ENCODE measurements around the gene TBL1X. TPM values are rescaled to one million over a fixed set of nuclear protein-coding genes. Genes with fewer than 3 reads are reported as not detected.

The TBL1X gene
- total and polyA plus RNA-seq, 10 of the 15 experiments (the other 5 are each of a cell fraction or from before 2014, with no cell fraction given): 4.4 to 26.3 (median 10.6) TPM

- 12% methylated on average over 10 of the region's 11 CpGs for WGBS (ENCODE audit: insufficient coverage, insufficient replicate concordance, low lambda C conversion rate, missing lambda C conversion rate)
- CTCF ChIA-PET: interaction anchor here (1.1 kb wide), 1 partner anchor 371 kb away, joined by 3 read pairs; no protein-coding TSS in a partner anchor
Measured at GRCh38 chrX:9749146-9749692, 284.4 kb downstream of the TBL1X start.

More at GRCh38 chrX:9749146-9749692, 284.4 kb downstream of the TBL1X start:
- H2AFZ ChIP-seq (ENCODE audit: control insufficient read depth, low read depth, low read length): no peak overlapping the region
- in situ Hi-C loops (cut with MboI): no loop called here
- H3K79me2 ChIP-seq (ENCODE audit: control insufficient read depth, insufficient read depth, low read length): no peaks in the 10 kb centered on the region
- intact Hi-C loops (cut with micrococcal nuclease; ENCODE audit: unreplicated experiment): loop anchor here (10.0 kb wide), 1 partner anchor 196 kb away; no protein-coding TSS in a partner anchor
- H3K27me3 ChIP-seq (replicated peaks in 1 of 2; ENCODE audit: control insufficient read depth in 2 of 2, insufficient read depth in 2 of 2, low read length in 1 of 2): no peaks in the 10 kb centered on the region
- TF ChIP-seq SIN3A (IDR thresholded peaks at IDR 0.05; ENCODE audit: low read depth, low read length) (no peak), GABPA (IDR thresholded peaks at IDR 0.05; ENCODE audit: low read depth) (no peak), ZNF384 (IDR thresholded peaks at IDR 0.05; ENCODE audit: borderline replicate concordance, low read depth, low read length) (no peak), RB1 (IDR thresholded peaks at IDR 0.05; ENCODE audit: borderline replicate concordance) (no peak), NFYA (IDR thresholded peaks at IDR 0.05; ENCODE audit: borderline replicate concordance, low read depth, low read length) (no peak), REST (IDR thresholded peaks at IDR 0.05; ENCODE audit: low read depth, low read length) (no peak), RELA (IDR thresholded peaks at IDR 0.05; ENCODE audit: borderline replicate concordance, partially characterized antibody) (no peak), FOXK2 (IDR thresholded peaks at IDR 0.05) (no peak), HDGF (IDR thresholded peaks at IDR 0.05) (no peak), HSF1 (IDR thresholded peaks at IDR 0.05; ENCODE audit: low read depth, low read length) (no peak), ATF3 (IDR thresholded peaks at IDR 0.05; ENCODE audit: borderline replicate concordance, extremely low read depth, low read depth, low read length) (no peak), TBL1XR1 (IDR thresholded peaks at IDR 0.05; ENCODE audit: low read depth, low read length) (no peak)
- H3K4me3 ChIP-seq: no peak overlapping the region
- H3K4me2 ChIP-seq (ENCODE audit: control insufficient read depth, insufficient read depth): no peak overlapping the region
- H3K9ac ChIP-seq (ENCODE audit: control insufficient read depth, insufficient read depth, low read length): no peak overlapping the region
- DNase-seq (ENCODE audit: low read depth, low spot score) (no peak), FAIRE-seq (no peak), ATAC-seq (peak; percentile 36)
- H3K4me1 ChIP-seq (ENCODE audit: control insufficient read depth, insufficient read depth, low read length): no peaks in the 10 kb centered on the region
- no peaks in the 10 kb centered on the region for H3K36me3 ChIP-seq (ENCODE audit: control insufficient read depth in 2 of 2, insufficient read depth in 2 of 2, low read length in 1 of 2)
- H4K20me1 ChIP-seq (ENCODE audit: control insufficient read depth, insufficient read depth): no peaks in the 10 kb centered on the region
- RAD21 ChIA-PET (ENCODE audit: unreplicated experiment): no interaction called here
- POLR2A ChIA-PET: no interaction called here
- H3K9me3 ChIP-seq (replicated peaks; ENCODE audit: control insufficient read depth, insufficient read depth, low read length): no peaks in the 10 kb centered on the region; the same call in 2 of the 3 replicates
- H3K27ac ChIP-seq (ENCODE audit: control insufficient read depth, insufficient read depth): no peak overlapping the region
- SMC1A ChIA-PET (ENCODE audit: uncharacterized antibody, unreplicated experiment): no interaction called here
- BruUV-seq (replicated peaks): no TSS peak

All from GM12878 (cell line).